ENCODE data around the gene UBE2C. TPM values are rescaled to one million over a fixed set of nuclear protein-coding genes. Genes with fewer than 3 reads are reported as not detected.

Gene UBE2C
- total and polyA plus RNA-seq, 12 donors = 0.79 to 43.3 (median 2.7) TPM

- peak; percentile 64 to 78 (median 72) for DNase-seq
- 15 to 20% (median 19%) methylated on average over 16 to 57 of the region's 57 CpGs for WGBS, 4 donors
- intact Hi-C loops (cut with DNase I) = loop anchor here in 1 of 2 donors (5.0 kb wide), 1 partner anchor 138 kb away; no protein-coding TSS in a partner anchor
Observed at GRCh38 chr20:45823949-45824835, 11.7 kb downstream of the UBE2C start.

GRCh38 chr20:45826381-45827019 lies 14.1 kb downstream of the UBE2C start:
- no peaks in the 10 kb centered on the region for H3K9me3 ChIP-seq (replicated peaks in 1 of 3)
- no peak overlapping the region for H3K4me3 ChIP-seq
- H3K27ac ChIP-seq = peak overlapping the region in 4 of 5 donors; percentile 0 to 73 (median 58)
- 46 to 63% (median 56%) methylated on average over 4 to 6 of the region's 6 CpGs for WGBS, 4 donors
- intact Hi-C loops (cut with DNase I) = no loop called here
- TF ChIP-seq CTCF (IDR thresholded peaks at IDR 0.05) (no peak), POLR2A (IDR thresholded peaks at IDR 0.05) (no peak)
- H3K27me3 ChIP-seq = no peaks in the 10 kb centered on the region
- peak in 5 of 7 donors; percentile 40 to 67 (median 64) for DNase-seq
- H3K36me3 ChIP-seq (replicated peaks in 1 of 2) = no peaks in the 10 kb centered on the region
- peaks cover 9 to 29% of the 10 kb centered on the region in 2 donors for H3K4me1 ChIP-seq (replicated peaks in 1 of 2)

More at GRCh38 chr20:45823949-45824835, 11.7 kb downstream of the UBE2C start:
- no peaks in the 10 kb centered on the region for H3K9me3 ChIP-seq (replicated peaks in 1 of 3)
- no peak overlapping the region for H3K27ac ChIP-seq
- peaks cover 9 to 29% of the 10 kb centered on the region in 2 donors for H3K4me1 ChIP-seq (replicated peaks in 1 of 2)
- no peaks in the 10 kb centered on the region for H3K27me3 ChIP-seq
- no peaks in the 10 kb centered on the region for H3K36me3 ChIP-seq (replicated peaks in 1 of 2)
- H3K4me3 ChIP-seq = peak overlapping the region in 1 of 4 donors; percentile 2
- TF ChIP-seq CTCF (IDR thresholded peaks at IDR 0.05) (peak; percentile 28 to 68 (median 57)), POLR2A (IDR thresholded peaks at IDR 0.05) (no peak)

- intact Hi-C loops (cut with DNase I) = no loop called here
- H3K27ac ChIP-seq = peak within 1 kb of the TSS in 4 of 5 donors; percentile 0 to 73 (median 58)
Observed at GRCh38 chr20:45827030-45827652, 14.7 kb downstream of the UBE2C start, which contains the start of gene TNNC2. Gene TNNC2, minus strand, starts transcription at chr20:45827312. Its CDS starts 64 bp downstream, at chr20:45827248.

More at GRCh38 chr20:45827030-45827652, 14.7 kb downstream of the UBE2C start, which contains the start of gene TNNC2:
- TF ChIP-seq POLR2A (IDR thresholded peaks at IDR 0.05) (no peak), CTCF (IDR thresholded peaks at IDR 0.05) (no peak)
- Histone ChIP-seq H3K27me3 (no peaks in the 10 kb centered on the region), H3K4me1 (replicated peaks in 1 of 2) (peaks cover 9 to 29% of the 10 kb centered on the region in 2 donors), H3K9me3 (replicated peaks in 1 of 3) (no peaks in the 10 kb centered on the region), H3K36me3 (replicated peaks in 1 of 2) (no peaks in the 10 kb centered on the region), H3K4me3 (no peak within 1 kb of the TSS)
- no peak for DNase-seq
- WGBS, 4 donors = 78 to 88% (median 86%) methylated on average over 5 to 8 of the region's 8 CpGs
